HFF-Myc (cell line): ENCODE results near the gene LARGE1.

Experiments
- DNase-seq: peaks from one replicate; pipeline ENCODE4 v3.0.0-alpha.2; 2011; ENCODE audit warnings: low read depth; ENCODE audit errors: extremely low read depth
- H3K4me3 ChIP-seq: replicated peaks from 2 replicates; pipeline ENCODE4 v1.5.1; 2011; ENCODE audit warnings: low read depth, mild to moderate bottlenecking, control low read depth, low read length
- CTCF ChIP-seq: IDR thresholded peaks from 2 replicates; pipeline ENCODE4 v1.5.1; 2012; ENCODE audit warnings: mild to moderate bottlenecking, low read depth, low read length, control low read depth; ENCODE audit errors: missing control alignments

LARGE1 gene

GRCh38 chr22:33409079-33409478, 511.2 kb downstream of the LARGE1 start:
- no peak overlapping the region for H3K4me3 ChIP-seq
- DNase-seq = no peak
- no peak for TF ChIP-seq CTCF

- no peak for TF ChIP-seq CTCF
- DNase-seq = no peak
- H3K4me3 ChIP-seq = no peak overlapping the region
These were observed 515.1 kb downstream of the LARGE1 start for GRCh38 chr22:33405194-33405593.

- no peak for DNase-seq
- no peak overlapping the region for H3K4me3 ChIP-seq
- no peak for TF ChIP-seq CTCF
These were observed 515.6 kb downstream of the LARGE1 start for GRCh38 chr22:33404723-33405122.

GRCh38 chr22:33402325-33402724, 518.0 kb downstream of the LARGE1 start:
- TF ChIP-seq CTCF = no peak
- no peak overlapping the region for H3K4me3 ChIP-seq
- no peak for DNase-seq

- H3K4me3 ChIP-seq = no peak overlapping the region
- DNase-seq = no peak
- TF ChIP-seq CTCF = no peak
These were observed 519.0 kb downstream of the LARGE1 start for GRCh38 chr22:33401291-33401690.

GRCh38 chr22:33400891-33401290, 519.4 kb downstream of the LARGE1 start:
- TF ChIP-seq CTCF = no peak
- DNase-seq = no peak
- no peak overlapping the region for H3K4me3 ChIP-seq

GRCh38 chr22:33400061-33400840, 520.0 kb downstream of the LARGE1 start:
- no peak for TF ChIP-seq CTCF
- no peak overlapping the region for H3K4me3 ChIP-seq
- no peak for DNase-seq
